RCC 7860 (cell line): ENCODE data around the gene THRAP3.

Experiments
- DNase-seq: peaks from one replicate; pipeline ENCODE4 v3.0.0-alpha.2; 2015; ENCODE audit warnings: low spot score
- FAIRE-seq: peaks from 2 replicates; lab custom pipeline; 2012; peaks lifted over from hg19 to GRCh38; lab: Jason Lieb, UNC

The THRAP3 gene

GRCh38 chr1:36286802-36287201 is 62.6 kb downstream of the THRAP3 start:
- no peak for DNase-seq
- no peak for FAIRE-seq

- no peak for FAIRE-seq
- no peak for DNase-seq
These were observed 63.4 kb downstream of the THRAP3 start for GRCh38 chr1:36287595-36287994.

- DNase-seq, result no peak
- FAIRE-seq, result no peak
These were observed 71.1 kb downstream of the THRAP3 start for GRCh38 chr1:36295390-36295789.

GRCh38 chr1:36297062-36297461 is 72.8 kb downstream of the THRAP3 start:
- DNase-seq (no peak), FAIRE-seq (no peak)

DNA sequence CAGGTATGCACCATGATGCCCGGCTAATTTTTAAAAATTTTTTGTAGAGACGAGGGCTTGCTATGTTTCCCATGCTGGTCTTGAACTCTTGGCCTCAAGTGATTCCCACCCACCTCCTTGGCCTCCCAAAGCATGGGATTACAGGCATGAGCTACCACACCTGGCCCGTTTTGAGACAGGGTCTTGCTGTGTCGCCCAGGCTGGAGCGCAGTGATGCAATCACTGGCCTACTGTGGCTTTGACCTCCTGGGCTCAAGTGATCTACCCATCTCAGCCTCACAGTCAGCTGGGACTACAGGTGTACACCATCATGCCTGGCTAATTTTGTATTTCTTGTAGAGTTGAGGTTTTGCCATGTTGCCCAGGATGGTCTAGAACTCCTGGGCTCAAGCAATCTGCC is 74.4 kb downstream of the THRAP3 start:
- DNase-seq, result no peak
- no peak for FAIRE-seq

- FAIRE-seq (no peak), DNase-seq (peak; percentile 38)
These were observed 76.3 kb downstream of the THRAP3 start for GRCh38 chr1:36300526-36300925.

GRCh38 chr1:36301220-36301619 is 77.0 kb downstream of the THRAP3 start:
- FAIRE-seq, result no peak
- no peak for DNase-seq

DNA sequence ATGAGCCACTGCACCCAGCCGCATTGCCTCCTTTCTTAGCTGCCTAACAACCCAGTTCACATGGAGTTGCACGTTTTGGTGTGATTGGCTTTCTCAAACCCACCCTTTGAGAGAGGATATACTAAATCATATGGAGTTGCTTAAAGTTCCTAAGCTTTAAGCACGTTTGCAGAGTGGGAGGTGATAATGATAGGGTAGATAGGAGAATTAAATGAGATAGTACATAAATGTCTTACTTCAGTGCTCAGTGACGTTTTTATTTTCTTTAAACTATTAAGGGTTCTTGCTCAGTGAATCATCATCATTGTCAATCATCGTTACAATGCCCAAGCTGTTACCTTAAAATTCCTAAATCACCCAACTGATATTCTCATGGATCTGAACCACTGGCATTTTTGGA is 79.0 kb downstream of the THRAP3 start:
- DNase-seq (no peak), FAIRE-seq (no peak)

DNA sequence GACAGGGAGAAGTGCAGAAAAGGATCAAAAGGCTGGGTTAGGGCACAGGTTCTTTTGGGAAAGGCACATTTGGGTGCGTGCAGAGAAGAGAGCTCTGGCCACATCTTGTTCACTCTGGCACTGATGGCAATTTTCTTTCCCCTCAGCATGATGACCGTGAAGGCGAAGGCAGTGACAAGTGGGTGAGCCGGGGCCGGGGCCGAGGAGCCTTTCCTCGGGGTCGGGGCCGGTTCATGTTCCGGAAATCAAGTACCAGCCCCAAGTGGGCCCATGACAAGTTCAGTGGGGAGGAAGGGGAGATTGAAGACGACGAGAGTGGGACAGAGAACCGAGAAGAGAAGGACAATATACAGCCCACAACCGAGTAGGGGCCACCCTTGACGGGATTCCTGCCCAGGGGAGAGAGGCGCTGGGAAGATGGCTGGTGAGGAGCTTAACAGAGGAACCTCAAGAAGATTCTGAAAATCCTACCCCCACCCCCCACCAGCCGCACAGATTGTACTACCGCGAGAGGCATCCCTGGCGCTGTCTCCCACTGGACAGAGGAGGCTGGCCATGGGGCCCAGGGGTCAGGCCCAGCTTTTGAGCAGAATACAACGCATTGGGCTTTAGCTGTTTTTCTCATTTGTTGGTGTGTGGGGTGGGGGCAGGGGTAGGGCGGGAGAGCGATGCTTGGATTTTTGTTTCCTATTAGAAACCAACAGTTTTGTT is 79.6 kb downstream of the THRAP3 start:
- no peak for FAIRE-seq

DNA sequence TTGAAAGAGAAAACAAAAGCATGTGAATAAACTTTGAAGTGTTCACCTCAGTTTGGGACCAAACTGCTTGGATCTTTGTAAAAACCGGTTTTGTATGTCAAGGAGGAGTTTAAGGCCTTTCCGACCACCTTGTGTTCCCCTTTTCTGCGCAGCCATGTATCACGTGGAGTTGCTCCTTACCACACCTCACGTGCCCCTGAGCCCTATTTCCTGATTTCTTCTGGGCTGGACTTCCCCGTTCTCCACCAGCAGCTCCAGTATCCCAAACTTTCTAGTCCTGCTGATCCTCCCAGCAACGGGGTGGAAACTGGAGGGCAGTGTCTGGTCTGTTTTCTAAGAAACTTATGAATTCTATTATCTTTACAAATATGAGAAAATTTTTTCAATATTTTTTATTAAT is 80.3 kb downstream of the THRAP3 start:
- no peak for DNase-seq

More for the DNA sequence above, 79.6 kb downstream of the THRAP3 start:
- no peak for DNase-seq

GRCh38 chr1:36304970-36305914 is 81.0 kb downstream of the THRAP3 start:
- no peak for FAIRE-seq

More for the DNA sequence above, 80.3 kb downstream of the THRAP3 start:
- FAIRE-seq, result no peak

DNA sequence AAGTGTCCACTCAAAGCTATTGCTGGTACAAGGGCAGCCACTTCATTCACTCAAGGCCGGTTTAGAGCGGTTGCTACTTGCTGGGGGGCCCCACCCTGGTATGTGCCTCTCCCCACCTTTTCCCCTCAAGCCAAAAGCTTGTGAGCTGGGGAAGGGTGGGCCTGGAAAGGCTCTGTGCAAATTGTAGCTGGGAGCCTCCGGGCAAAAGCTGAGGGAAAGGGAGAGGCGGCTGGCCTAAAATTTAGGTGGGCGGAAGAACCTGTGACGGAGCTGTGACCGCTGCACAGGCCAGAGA is 81.6 kb downstream of the THRAP3 start:
- DNase-seq (no peak), FAIRE-seq (no peak)

More at GRCh38 chr1:36304970-36305914, 81.0 kb downstream of the THRAP3 start:
- no peak for DNase-seq

DNA sequence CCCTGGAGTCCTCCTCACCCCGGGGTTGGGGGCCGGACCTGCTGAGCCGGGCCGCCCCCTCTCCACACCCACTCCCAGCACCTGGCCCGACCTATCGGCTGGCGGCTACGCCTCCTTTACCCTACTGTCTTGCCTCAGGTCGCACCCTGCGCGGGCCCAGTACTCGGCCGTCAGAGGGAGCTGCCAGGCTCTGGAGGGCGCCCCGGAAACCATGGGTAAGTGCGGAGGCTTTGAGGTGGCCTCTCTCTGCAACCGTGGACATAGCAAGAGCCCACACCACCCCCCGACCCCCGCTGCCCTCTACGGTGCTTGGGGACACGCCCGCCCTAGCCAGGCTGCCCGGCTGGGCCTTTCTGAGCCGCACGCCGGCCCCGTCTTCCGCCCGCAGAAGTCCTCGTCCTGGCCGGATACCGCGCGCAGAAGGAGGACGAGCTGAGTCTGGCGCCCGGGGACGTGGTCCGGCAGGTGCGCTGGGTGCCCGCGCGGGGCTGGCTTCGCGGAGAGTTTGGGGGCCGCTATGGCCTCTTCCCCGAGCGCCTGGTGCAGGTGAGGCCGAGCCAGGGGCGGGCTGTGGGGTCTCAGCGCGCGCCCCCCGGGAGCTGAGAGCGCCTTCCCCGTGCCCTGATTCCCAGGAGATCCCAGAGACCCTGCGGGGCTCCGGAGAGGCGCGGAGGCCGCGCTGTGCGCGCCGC is 82.1 kb downstream of the THRAP3 start, which contains the start of gene SH3D21:
Gene SH3D21 (plus strand): TSS at position 159 of the 692 bp plus-strand sequence. CDS start 53 bp downstream, at position 212.
- no peak for FAIRE-seq
- no peak for DNase-seq

DNA sequence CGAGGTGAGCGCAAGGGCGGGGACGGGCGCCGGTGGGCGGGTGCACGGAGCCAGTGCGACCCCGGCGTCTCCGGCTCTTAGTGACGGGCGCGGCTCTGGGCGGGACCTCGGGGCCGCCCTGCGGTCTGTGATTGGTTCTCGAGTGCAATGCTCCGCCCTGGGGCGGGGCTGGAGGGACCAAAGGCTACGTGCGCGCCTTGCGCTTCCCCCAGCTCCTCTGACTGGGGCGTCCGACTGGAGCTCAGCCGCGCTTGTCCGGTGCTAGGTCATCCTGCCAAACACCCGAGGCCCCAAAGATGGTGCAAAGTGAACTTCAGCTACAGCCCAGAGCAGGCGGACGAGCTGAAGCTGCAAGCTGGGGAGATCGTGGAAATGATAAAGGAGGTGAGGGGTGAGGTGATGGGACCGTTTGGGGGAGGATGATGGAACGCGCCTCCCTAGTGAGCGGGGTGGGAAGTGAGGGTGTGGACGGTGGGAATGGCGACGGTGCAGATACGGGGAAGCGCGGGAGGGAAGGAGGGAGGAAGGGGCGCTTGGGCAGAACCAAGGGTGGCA is 82.7 kb downstream of the THRAP3 start:
- peak; percentile 73 for DNase-seq
- FAIRE-seq, result no peak

DNA sequence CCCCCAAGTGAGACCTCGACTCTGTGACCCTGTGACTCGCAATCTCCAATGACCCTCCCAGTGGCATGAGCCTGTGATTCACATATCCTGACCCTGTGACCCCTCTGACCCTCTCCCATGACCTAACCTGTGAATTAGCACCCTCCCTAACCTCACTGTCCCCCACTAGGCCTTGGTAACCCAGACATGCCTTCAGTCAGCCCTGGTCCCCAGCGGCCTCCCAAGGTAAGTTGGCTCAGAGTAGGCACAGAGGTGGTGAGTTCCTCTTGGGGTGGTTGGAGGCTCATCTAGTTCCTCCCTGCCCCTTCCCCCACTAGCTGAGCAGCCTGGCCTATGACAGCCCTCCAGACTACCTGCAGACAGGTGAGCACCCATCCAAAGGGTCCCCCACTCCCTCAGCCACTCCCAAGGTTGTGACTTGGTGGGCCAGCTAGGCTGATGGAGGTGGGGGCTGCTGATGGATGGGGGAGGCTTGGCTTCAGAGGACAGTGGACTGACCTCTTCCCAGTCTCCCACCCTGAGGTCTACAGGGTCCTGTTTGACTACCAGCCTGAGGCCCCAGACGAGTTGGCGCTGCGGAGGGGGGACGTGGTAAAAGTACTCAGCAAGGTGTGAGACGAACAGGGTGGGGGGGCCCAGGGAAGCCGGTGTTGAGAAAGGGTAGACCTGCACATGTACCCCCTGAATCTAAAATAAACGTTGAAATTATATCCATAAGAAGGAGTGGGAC is 83.5 kb downstream of the THRAP3 start:
- FAIRE-seq (no peak), DNase-seq (no peak)

- DNase-seq (no peak), FAIRE-seq (no peak)
These were observed 85.2 kb downstream of the THRAP3 start for GRCh38 chr1:36309397-36309796.

- DNase-seq (no peak), FAIRE-seq (no peak)
These were observed 96.1 kb downstream of the THRAP3 start for GRCh38 chr1:36320291-36320761.

DNA sequence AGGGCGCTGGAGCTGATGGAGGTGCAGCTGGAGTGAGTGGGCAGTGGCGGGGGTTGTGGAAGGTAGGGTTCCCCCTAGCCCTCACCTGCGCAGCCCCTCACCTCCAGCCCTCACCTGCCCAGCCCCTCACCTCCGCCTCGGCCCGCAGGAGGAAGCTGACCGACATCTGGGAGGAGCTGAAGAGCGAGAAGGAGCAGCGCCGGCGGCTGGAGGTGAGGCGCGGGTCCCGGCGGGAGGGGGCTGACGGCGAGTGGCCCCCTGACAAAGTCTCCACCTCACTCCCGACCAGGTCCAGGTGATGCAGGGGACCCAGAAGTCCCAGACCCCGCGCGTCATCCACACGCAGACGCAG is 96.5 kb downstream of the THRAP3 start:
- DNase-seq (no peak), FAIRE-seq (no peak)

DNA sequence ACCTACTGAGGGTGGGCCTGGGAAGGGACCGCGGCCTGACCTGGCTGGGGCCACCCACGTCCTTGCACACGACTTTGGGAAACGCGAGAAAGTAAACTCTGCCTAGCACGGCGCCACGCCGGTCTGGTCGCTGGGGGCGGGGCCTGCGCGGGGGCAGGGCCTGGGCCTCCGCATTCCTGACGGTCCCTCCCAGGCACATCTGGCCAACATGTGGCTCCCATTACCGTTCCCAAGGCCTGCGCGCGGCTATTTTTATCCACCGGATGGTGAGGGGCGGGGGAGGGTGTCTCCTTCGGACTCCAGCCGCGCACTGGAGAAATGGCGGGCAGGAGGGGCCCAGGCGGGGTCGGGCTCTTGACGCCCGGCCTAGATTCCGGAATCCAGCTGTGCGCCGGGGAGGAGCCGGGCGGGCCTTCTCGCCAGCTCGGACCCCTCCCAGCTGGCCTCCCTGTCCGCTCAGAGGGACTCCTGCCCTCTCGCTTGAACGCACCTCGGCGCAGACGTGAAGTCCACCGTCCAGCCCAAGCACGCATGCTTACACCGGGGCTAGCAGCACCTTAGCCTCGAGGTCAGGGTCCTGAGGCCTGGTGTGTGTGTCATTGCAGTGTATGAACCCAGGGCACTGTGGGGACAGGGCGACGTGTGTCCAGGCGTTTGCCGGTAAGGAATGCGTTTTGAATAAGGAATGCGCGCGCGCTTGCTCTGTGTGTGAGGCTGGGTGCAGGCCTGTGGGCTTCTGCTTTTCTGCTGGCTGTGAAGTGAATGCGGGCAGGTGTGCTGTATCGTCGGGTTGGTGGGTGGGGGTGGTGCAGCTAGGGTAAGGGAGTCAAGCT is 97.1 kb downstream of the THRAP3 start:
- FAIRE-seq, result no peak
- DNase-seq, result no peak
